Renal pelvis (tissue), 4 donors: ENCODE results near the gene ABCB9. TPM values are rescaled to one million over a fixed set of nuclear protein-coding genes. Genes with fewer than 3 reads are reported as not detected.

Experiments
- DNase-seq: peaks from one replicate; pipeline ENCODE4 v3.0.0-alpha.2; 2013
- polyA plus RNA-seq, 3 donors: library from polyadenylated mRNA; unstranded; fragments of 120-200 nt; gene quantifications; one replicate each; pipeline ENCODE4 v1.2.1, GENCODE V29; 2013; ENCODE audit not compliant: insufficient read length in 3 of 3

The ABCB9 gene
- polyA plus RNA-seq, 3 donors = 7.0 to 10.1 (median 9.0) TPM

- DNase-seq = no peak
Measured at GRCh38 chr12:122996188-122996601, 29.9 kb upstream of the ABCB9 start.

DNA sequence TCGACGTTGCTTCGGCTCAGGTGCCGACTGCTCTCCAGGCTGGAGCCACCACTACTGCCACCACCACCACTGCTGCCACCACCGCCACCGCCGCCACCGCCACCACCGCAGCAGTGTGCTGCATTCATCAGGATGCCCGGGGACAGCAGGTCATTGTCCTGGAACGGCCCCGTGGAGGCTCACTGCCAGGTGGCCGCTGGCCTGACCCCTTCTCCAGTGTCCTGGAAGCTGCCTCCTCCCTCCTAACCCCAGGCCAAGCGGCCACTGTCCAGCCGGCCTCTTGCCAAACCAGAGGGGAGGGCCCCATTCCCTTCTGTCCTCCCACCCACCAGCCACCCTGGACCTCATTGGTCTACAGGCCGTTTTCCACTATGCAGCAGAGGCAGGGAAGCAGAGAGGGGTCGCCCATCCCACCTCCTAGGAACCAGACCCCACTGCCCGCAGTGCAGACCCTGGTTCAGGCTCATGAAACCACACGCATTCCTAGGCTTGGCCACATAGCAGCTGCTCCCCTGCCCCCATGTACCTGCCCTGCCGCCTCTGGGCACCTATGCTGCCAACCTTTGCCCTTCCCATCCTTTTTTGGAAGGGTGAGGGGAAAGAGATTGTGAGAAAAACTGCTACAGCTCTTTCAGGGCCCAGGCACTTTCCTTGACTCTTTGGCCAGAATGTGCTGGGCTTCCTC, 29.4 kb upstream of the ABCB9 start:
- DNase-seq = no peak

- DNase-seq = no peak
Measured at GRCh38 chr12:122994781-122995502, 28.7 kb upstream of the ABCB9 start.

- no peak for DNase-seq
Measured at GRCh38 chr12:122994140-122994675, 27.9 kb upstream of the ABCB9 start.

- peak; percentile 51 for DNase-seq
Measured at GRCh38 chr12:122992386-122992785, 26.1 kb upstream of the ABCB9 start.

DNA sequence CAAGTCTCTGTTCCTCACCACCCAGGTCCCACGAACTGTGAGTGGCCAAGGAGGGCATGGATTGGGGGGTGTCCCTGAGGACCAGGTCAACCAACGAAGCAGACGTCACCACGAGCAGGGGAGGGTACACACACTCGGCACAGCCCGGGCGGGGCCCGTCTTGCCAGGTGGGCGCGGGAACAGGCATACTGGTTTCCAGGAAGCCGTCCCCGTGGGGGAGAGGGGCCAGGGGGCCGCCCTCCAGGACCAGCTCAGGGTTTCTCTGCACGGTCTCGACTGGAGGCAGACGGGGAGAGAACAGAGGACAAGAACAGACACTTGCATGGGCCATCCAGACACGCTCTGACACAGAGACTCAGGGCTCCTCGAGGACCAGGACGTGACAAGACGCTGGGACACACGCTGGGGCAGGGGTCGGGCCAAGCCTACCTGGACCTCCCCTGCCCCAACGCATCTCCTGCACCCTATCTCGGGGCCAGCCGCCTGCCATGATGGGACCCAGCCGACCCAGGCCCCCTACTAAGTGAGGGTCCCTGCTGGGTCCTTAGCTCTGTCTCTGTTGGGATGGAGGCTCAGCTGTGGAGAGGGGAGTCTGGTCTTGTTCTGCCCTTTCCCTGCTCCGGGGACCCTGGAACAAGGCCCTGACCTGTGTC, 25.5 kb upstream of the ABCB9 start:
- DNase-seq = no peak

DNA sequence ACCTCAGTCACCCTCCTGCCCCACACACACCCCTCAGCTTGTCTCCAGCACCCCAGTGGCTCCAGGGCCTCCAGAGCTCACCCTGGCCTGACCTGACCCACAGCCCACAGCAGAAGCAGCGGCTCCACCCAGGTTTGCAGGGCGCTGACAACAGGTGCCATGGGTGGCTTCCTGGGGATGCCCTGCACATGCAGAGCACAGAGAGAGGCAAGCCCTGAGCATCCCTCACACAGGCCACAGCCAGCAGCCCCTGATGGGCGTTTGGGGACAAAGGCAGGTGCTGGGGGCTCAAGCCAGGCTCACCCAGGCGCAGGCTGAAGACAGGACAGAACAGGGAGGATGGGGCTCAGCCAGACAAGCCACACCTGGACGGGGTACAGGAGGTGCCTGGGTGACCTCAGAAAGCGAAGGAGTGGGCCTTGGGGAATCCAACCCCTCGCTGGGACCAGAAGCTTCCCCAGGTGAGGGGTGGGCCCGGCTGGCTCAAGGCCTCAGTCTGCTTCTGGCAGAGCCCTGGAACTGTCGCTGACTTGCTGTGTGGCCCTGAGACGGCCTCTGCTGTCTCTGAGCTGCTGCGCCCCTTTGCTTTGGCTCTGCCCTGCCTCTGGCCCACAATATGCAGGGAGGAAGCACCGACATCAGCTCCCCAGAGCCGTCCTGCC, 24.8 kb upstream of the ABCB9 start:
- no peak for DNase-seq

GRCh38 chr12:122990561-122990960, 24.3 kb upstream of the ABCB9 start:
- DNase-seq = no peak

GRCh38 chr12:122989874-122990419, 23.7 kb upstream of the ABCB9 start:
- no peak for DNase-seq

DNA sequence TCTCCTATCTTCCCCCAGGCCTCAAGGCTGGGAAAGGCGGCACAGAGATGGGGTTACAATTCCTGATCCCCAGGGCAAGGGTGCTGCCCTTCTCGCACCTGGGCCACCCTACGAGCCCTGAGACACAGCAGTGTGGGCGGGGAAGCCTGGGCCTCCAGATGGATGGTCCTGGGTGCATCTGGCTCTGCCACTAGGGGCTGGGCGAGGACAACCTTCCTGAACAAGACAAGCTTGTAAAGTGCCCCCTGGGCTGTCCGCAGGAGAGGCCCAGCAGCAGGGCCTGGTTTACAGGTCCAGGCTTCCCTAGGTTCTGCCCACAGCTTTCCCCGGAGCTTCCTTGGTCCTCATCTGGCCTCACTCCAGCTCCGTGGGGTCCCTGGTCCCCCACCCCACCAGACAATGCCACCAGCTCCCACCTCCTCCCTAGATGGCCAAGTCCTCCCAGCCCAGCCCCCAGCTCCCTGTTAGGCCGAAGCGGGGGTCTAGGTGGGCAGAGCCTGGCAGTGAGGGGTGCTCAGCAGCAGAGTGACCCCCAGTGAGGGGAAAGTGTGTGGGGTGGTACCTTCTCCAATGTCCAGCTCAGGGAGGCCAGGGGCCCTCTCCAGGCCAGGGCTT, 23.1 kb upstream of the ABCB9 start:
- DNase-seq = no peak

DNA sequence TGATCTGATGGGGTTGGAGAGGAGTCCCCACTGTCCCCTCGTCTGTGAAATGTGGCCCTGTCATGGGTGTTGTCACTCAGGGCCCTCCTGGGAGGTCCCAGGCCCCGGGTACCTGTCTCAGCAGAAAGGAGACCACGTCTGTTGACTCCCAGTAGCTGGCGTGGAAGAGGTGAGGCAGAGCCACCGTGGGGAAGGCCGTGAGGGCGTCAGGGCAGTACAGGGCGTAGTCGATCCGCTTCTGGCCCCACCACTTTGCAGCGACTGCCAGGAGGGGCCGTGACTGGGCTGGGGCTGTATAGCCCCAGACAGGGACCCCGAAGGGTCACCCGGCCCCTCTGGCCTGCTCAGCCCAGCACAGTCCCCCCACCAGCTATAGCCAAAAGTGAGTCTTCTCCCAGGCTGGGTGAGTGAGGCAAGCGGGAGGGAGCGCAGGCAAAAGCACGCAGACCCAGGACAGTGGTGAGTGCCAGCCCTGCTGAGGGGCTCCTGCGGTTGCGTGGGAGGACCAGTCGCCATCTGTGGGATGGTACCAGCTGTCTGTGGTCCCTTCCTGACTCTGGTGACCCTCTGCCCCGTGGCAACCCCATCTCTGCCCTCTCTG, 22.4 kb upstream of the ABCB9 start:
- no peak for DNase-seq

DNA sequence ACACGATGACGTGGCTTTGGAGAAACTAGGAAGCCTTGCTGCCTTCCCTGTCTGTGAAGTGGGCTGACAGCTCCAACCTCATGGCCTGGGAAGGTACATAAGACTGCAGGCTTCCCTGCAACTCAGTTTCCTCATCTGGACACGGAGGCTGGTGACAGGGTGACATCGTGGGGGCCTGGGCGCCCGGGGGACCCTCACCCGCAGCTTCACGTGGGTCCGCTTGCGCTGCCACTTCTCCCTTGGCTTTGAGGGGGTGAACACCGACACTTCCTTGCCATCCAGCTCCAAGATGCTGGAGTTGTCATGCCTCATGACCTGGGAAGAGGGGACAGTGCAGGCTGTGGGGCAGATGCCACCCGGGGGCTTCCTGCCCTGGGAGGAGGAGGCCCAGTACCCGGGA, 21.8 kb upstream of the ABCB9 start:
- no peak for DNase-seq

DNA sequence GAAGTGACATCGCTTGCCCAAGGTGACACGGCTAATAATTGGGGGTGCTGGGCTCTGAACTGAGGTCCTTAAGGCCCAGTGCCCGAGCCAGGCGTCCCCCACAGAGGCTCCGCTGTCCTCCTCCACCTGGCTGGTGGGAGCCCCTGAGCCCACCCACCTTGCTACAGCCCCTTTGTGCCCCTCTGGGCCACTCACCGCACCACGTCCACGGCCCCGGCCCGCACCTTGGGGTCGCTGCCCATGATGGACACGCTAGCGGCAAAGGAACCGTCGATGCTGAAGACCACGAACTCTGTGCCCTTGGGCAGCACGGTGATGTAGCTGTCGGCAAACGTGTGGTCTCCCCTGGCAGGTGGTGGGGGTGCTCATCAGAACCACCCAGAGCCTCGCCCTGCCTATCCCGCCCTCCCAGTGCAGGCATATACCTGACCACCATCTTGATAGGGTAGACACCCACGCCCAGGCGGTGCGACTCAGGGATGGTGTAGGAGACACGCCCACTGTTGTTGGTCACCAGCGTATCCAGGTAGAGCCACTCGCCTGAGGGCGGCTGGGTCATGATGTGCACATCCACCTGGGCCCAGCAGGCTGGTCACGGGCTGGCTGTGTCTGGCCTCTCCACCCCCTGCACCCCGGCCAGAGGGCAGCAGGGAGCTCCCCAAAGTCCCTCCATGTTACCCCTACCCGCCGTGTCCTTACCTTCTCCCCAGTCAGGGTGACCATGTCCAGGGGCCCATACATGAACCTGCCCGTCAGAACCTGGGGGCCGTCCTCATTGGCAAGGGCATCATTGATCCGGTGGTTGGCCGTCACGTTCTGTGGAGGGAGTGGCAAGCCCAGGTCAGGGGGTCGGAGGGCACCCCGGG, 21.1 kb upstream of the ABCB9 start:
- no peak for DNase-seq

GRCh38 chr12:122986258-122986871, 20.1 kb upstream of the ABCB9 start:
- DNase-seq = no peak

DNA sequence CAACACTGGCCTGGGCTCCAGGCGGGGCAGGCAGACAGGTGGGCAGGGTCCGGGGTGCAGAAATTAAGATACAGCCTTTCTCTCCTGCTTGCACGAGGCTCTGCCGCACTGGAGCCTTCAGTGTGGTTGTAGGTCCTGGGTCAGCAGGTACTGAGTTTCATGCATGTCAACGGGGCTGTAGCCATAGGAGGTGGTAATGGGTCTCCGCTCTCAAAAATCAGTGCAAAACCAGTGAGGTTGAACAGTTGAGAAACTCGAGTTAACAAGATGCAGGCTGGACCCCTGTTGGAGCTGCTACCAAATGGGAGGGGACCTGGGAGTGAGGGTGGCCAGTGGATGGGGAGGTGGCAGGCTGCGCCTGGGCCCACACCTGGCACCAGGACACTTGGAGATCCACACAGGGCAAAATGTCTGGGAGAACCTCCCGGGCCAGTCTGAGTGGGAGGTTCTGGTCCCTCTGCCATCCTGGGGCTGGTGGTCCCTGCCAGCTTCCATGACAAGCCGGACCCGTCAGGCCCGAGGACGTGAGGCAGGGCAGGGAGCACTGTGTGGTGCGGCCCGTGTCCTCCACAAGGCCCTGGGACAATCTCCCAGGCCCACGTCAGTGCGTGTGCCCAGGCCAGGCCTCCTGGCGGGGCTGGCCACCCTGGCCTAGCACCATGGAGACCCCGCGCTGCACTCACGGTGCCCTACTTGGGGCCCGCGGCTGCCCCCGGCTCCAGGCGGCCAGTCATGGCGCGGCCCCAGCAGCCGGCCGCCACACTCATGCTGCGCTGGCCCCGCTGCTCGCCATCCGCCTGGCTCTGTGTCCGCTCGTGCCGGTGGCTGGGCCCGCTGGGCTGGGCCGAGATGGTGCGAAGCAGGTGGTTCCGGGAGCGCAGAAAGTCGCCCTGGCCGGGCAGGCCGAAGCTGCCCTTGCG, 19.3 kb upstream of the ABCB9 start:
- DNase-seq = no peak

DNA sequence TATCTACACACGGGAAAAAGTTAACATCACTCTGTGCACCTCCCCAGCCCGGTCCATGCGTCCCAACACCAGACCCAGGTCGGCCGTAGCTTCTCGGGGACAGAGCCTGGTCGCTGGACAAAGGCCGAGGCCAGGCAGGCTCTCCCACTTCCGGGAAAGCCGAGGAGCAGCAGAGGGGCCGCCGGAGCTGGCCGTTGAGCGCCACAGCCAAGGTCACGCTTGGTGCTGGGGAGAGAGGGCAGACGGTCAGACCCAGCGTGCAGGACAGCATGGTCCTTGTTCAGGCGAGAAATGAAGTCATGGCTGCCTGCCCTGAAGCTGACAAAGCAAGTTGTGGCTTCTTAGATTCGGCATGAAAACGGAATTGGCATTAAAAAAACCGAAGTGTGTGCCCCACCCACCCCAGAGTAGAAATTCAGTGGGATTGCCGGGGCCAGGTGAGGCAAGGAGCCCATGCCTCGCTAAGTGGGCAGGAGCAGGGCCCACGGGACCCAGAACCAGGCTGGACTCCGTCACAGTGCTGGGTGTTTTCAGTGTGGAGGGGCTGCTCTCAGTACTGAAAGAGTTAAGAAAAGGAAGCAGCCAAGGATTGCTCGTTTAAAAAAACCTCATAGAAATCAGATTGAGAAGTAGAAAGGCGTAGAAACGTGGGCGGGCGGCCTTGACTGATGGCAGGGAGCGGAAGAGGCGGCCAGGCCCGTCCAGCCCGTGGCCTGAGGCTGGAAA, 18.5 kb upstream of the ABCB9 start:
- no peak for DNase-seq

DNA sequence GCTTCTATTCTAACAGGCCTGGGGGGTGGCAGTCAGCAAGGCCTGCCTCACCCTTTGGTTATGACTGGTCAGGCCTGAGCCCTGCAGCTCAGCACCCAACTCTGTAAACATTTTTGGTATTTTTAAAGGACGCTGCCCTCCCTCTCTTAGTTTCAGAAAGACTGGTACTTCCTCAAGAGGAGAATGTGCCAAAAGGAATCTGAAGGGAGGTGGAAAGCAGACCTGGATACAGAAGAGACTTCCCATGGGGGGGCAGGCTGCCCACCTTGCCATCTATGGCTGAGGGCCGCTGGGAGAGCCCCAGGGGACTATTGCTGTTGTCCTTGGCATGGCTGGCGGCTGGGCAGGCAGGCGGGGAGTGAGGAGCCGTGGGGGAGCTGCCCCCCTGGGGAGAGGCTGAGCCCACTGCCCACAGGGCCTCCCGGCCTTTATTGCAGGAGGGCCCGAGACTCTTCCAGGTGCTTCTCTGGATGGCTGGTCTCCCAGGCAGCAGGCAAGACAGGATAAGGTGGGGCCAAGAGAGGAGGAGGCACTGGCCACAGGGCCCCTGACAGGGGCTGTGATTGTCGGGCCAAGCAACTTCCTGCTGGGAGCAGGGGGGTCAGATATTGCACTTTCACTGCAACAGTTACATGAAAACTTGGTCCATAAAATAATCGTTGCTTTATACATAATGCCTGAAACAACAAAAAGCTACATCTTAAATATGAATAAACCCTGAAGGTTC, 17.7 kb upstream of the ABCB9 start:
- DNase-seq = no peak
